Measurements from ENCODE around the gene OSCAR. TPM values are rescaled to one million over a fixed set of nuclear protein-coding genes. Genes with fewer than 3 reads are reported as not detected.
"Not testable (repeated sequence)": the region's sequence is repeated elsewhere in the genome, so short reads cannot be mapped to it uniquely, and the experiment has no call there.

The OSCAR gene
- total RNA-seq, 3 donors from 2014 or later = 0.66 to 2.4 (median 2.2) TPM

DNA sequence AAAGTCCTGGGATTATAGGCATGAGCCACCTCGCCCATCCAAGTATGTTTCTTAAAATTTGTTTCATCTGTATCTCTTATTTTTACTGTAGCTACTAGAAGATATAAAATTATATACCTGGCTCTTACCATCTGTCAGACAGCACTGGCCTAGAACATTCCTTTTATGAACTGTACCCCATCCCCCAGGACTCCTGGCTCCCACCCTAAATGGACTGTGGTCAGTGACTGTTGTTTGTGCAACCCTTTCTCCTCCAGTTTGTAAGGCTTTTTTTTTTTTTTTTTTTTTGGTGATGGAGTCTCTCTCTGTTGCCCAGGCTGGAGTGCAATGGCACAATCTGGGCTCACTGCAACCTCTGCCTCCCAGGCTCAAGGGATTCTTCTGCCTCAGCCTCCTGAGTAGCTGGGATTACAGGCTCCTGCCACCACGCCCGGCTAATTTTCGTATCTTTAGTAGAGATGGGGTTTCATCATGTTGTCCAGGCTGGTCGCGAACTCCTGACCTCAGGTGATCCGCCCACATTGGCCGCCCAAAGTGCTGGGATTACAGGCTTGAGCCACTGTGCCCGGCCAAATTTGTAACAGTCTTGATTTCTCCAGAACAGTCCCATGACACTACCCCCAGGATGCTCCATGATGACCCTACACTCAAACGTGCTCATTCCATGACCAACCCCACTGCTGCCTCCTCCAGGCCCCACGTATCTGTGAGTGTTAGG is 4.6 kb upstream of the OSCAR start:
- Histone ChIP-seq H3K36me3 (no peaks in the 10 kb centered on the region), H3K4me3 (no peak overlapping the region), H3K4me1 (no peaks in the 10 kb centered on the region), H3K27me3 (no peaks in the 10 kb centered on the region), H3K27ac (no peak overlapping the region), H3K9me3 (no peaks in the 10 kb centered on the region)
- TF ChIP-seq POLR2AphosphoS5 (IDR thresholded peaks at IDR 0.05) = no peak
- TF ChIP-seq, protein P1, sequence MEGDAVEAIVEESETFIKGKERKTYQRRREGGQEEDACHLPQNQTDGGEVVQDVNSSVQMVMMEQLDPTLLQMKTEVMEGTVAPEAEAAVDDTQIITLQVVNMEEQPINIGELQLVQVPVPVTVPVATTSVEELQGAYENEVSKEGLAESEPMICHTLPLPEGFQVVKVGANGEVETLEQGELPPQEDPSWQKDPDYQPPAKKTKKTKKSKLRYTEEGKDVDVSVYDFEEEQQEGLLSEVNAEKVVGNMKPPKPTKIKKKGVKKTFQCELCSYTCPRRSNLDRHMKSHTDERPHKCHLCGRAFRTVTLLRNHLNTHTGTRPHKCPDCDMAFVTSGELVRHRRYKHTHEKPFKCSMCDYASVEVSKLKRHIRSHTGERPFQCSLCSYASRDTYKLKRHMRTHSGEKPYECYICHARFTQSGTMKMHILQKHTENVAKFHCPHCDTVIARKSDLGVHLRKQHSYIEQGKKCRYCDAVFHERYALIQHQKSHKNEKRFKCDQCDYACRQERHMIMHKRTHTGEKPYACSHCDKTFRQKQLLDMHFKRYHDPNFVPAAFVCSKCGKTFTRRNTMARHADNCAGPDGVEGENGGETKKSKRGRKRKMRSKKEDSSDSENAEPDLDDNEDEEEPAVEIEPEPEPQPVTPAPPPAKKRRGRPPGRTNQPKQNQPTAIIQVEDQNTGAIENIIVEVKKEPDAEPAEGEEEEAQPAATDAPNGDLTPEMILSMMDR (IDR thresholded peaks at IDR 0.05) = no peak
- no peak for TF ChIP-seq POLR2A (IDR thresholded peaks at IDR 0.05)
- intact Hi-C loops (cut with DNase I; ENCODE audit: low total_unique reads) = no loop called here
- no peak for DNase-seq (ENCODE audit: low spot score in 2 of 2)

DNA sequence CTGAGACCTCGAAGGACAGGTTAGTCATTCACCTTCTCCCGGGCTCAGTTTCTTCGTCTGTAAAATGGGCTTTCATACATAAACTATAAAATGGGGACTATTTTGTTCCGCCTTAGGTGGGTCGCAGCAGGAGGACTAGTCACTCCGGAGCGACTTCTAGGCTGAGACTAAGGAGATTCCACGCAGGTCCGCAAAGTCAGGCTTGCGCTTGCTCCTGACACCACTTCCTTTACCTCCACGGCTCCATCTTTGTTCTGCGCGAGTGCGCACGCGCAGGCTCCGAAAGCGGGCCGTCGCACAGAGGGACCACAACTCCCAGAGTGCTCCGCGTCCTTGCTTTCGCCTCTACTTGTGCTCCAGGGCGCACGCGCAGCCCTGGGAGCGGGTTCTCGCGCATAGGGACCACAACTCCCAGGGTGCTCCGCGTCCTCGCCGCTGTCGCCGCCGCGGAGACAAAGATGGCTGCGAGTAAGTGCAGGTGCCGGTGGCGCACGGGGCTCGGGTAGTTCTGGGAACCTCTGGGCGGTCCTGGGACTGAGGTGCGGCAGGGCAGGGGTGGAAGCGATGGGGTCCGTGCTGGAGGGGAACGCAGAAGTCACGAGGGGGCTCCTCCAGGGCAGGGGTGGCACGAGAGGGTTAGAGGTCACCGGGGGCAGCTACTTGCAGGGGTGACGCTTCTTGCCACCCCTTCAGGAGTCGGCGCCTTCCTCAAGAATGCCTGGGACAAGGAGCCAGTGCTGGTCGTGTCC is 2.0 kb upstream of the OSCAR start, which contains the start of gene NDUFA3:
NDUFA3 (plus strand) TSS at position 435 of the 749 bp plus-strand sequence; CDS start at position 459, 24 bp downstream.
- DNase-seq (ENCODE audit: low spot score in 2 of 2) = peak; percentile 96 to 99
- Histone ChIP-seq H3K27ac (peak within 1 kb of the TSS; percentile 59 to 76), H3K36me3 (no peaks in the 10 kb centered on the region), H3K4me3 (peak within 1 kb of the TSS; percentile 82 to 96 (median 96)), H3K4me1 (no peaks in the 10 kb centered on the region), H3K27me3 (no peaks in the 10 kb centered on the region), H3K9me3 (no peaks in the 10 kb centered on the region)
- intact Hi-C loops (cut with DNase I; ENCODE audit: low total_unique reads) = no loop called here
- TF ChIP-seq, protein P1 (IDR thresholded peaks at IDR 0.05) = no peak
- TF ChIP-seq POLR2A (IDR thresholded peaks at IDR 0.05) (peak; percentile 62), POLR2AphosphoS5 (IDR thresholded peaks at IDR 0.05) (peak in 2 of 3 donors; percentile 33 to 81)

DNA sequence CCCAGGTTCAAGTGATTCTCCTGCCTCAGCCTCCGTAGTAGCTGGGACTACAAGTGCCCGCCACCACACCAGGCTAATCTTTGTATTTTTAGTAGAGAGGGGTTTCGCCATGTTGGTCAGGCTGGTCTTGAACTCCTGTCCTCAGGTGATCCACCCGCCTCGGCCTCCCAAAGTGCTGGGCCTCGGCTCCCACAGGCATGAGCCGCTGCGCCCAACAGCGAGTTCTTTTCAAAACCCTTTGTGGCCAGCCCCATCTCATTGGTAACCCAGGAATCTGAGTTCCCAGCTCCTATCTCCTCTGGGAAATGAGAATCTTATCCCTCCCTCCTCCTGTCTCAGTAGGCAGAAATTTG is 724 bp downstream of the OSCAR start:
- H3K27ac ChIP-seq; H3K4me3 ChIP-seq; H3K9me3 ChIP-seq; H3K4me1 ChIP-seq; H3K27me3 ChIP-seq; H3K36me3 ChIP-seq; intact Hi-C loops (cut with DNase I; ENCODE audit: low total_unique reads); DNase-seq (ENCODE audit: low spot score in 2 of 2): not testable (repeated sequence)

DNA sequence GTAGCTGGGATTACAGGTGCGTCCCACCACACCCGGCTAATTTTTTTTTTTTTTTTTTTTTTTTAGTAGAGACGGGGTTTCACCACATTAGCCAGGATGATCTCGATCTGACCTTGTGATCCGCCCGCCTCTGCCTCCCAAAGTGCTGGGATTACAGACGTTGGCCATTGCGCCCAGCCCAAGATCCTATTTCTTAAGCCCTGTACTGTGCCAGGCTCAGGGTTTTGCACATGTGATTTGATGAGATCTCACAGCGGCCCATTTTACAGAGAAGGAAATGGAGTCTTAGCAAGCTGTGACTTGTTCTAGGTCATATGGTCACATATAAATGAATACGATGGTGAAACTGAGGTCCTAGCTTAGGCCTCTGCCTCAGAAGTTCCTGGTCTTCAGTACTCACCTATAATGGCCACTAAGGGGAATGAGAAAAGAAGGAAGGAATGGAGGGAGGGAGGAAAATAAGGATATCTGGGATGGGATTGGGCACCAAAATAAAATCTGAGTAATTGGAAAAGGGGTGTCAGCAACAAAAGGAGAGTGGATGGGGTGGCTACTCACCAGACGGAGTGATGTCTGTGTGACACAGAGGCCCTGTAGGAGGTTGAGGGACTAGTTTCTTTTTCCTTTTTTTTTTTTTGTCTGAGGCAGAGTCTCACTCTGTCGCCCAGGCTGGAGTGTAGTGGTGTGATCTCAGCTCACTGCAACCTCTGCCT is 1.3 kb downstream of the OSCAR start:
- Histone ChIP-seq H3K27me3 (peaks cover 0 to 13% of the 10 kb centered on the region in 2 donors), H3K9me3 (no peaks in the 10 kb centered on the region), H3K36me3 (no peaks in the 10 kb centered on the region), H3K27ac (no peak overlapping the region), H3K4me3 (no peak overlapping the region), H3K4me1 (peaks cover 0 to 4% of the 10 kb centered on the region in 2 donors)
- no peak for DNase-seq (ENCODE audit: low spot score in 2 of 2)
- intact Hi-C loops (cut with DNase I; ENCODE audit: low total_unique reads) = no loop called here
- no peak for TF ChIP-seq POLR2A (IDR thresholded peaks at IDR 0.05)
- TF ChIP-seq POLR2AphosphoS5 (IDR thresholded peaks at IDR 0.05) = no peak
- TF ChIP-seq, protein P1 (IDR thresholded peaks at IDR 0.05) = no peak

DNA sequence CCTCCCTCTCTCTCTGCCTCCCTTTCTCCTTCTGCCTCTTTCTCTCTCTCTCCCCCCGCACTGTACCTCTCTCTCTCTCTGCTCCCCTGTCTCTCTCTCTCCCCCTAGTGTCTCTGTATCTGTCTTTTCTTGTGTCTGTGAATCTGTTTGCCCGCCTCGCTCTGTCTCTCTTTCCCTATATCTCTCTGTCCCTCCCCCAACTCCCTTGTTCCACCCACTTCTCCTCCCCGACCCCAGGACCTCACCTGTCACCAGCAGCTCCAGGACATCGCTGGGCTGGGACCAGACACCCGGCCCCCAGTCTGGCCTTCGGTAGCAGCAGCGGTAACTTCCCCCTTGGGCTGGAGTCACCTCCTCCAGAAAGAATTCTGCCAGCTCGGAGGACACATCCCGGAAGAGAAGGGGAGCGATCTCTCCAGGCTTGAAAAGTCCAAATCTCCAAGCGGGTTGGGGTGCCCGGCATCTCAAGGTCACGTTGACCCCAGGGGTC is 3.9 kb downstream of the OSCAR start:
- H3K36me3 ChIP-seq = no peaks in the 10 kb centered on the region
- H3K27ac ChIP-seq = peak overlapping the region; percentile 52 to 80
- TF ChIP-seq POLR2AphosphoS5 (IDR thresholded peaks at IDR 0.05) (no peak), POLR2A (IDR thresholded peaks at IDR 0.05) (no peak)
- TF ChIP-seq, protein P1 (IDR thresholded peaks at IDR 0.05) = no peak
- no peak for DNase-seq (ENCODE audit: low spot score in 2 of 2)
- peaks cover 0 to 13% of the 10 kb centered on the region in 2 donors for H3K27me3 ChIP-seq
- H3K9me3 ChIP-seq = no peaks in the 10 kb centered on the region
- peaks cover 0 to 4% of the 10 kb centered on the region in 2 donors for H3K4me1 ChIP-seq
- intact Hi-C loops (cut with DNase I; ENCODE audit: low total_unique reads) = no loop called here
- H3K4me3 ChIP-seq = peak overlapping the region; percentile 34 to 64 (median 43)

DNA sequence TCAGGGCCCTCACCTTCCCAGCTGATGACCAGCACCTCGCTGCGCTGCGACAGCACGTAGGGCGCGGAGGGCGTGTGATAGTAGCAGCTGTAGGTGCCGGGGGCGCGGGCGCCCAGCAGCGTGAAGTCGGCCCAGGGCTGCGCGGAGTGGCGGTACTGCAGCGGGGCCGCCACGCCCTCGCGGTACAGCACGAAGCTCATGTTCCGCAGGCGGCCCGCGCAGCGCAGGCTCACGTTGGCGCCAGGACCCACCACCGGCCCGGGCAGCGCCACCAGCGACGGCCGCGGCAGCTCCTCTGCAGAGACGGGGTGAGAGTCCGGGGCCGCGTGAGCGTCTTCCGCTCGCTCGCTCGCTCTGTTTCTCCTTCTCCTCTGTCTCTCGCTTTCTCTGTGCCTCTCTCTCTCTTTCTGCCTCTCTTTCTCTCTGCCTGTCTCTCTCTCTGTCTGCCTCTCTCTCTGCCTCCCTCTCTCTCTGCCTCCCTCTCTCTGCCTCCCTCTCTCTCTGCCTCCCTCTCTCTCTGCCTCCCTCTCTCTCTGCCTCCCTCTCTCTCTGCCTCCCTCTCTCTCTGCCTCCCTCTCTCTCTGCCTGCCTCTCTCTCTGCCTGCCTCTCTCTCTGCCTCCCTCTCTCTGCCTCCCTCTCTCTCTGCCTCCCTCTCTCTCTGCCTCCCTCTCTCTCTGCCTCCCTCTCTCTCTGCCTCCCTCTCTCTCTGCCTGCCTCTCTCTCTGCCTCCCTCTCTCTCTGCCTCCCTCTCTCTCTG is 4.6 kb downstream of the OSCAR start:
- peak in 1 of 2 donors; percentile 59 for DNase-seq (ENCODE audit: low spot score in 2 of 2)

More for the DNA sequence above, 4.6 kb downstream of the OSCAR start:
- H3K27ac ChIP-seq; H3K36me3 ChIP-seq; H3K4me1 ChIP-seq; intact Hi-C loops (cut with DNase I; ENCODE audit: low total_unique reads); H3K9me3 ChIP-seq: not testable (repeated sequence)
- peak overlapping the region; percentile 34 to 64 (median 43) for H3K4me3 ChIP-seq
- H3K27me3 ChIP-seq = peaks cover 0 to 13% of the 10 kb centered on the region in 2 donors
